Measurements from ENCODE around the gene MAPK11. TPM values are rescaled to one million over a fixed set of nuclear protein-coding genes. Genes with fewer than 3 reads are reported as not detected.

MAPK11 gene
- total RNA-seq, 1 donor from 2014 or later, result 3.4 TPM

DNA sequence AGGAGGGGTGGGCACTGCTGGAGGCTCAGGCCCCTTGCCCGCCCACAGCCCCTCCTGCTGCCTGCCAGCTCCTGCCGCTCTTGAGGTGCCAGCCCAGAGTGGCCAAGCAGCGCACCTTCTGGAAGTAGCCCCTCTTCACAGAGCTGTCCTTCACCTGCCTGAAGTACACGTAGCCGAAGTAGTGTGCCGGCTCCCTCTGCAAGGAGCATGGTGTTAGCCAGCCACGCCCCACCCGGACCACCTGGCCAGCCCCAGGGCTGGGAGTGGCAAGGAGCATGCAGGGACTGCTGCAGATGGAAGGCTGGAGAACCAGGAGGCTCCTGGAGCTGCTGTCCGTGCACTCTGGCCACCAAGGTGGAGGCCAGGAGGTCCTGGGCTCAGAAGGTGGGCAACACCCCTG lies 47.0 kb upstream of the MAPK11 start:
- Histone ChIP-seq H3K27me3 (ENCODE audit: control insufficient read depth, insufficient read depth, low read length) (peaks cover 1% of the 10 kb centered on the region), H3K36me3 (ENCODE audit: control insufficient read depth, insufficient read depth, low read length) (no peaks in the 10 kb centered on the region), H3K4me3 (ENCODE audit: low read depth, low read length) (no peak overlapping the region)
- DNase-seq (ENCODE audit: low read depth) (no peak), FAIRE-seq (no peak)
- TF ChIP-seq, protein P1, sequence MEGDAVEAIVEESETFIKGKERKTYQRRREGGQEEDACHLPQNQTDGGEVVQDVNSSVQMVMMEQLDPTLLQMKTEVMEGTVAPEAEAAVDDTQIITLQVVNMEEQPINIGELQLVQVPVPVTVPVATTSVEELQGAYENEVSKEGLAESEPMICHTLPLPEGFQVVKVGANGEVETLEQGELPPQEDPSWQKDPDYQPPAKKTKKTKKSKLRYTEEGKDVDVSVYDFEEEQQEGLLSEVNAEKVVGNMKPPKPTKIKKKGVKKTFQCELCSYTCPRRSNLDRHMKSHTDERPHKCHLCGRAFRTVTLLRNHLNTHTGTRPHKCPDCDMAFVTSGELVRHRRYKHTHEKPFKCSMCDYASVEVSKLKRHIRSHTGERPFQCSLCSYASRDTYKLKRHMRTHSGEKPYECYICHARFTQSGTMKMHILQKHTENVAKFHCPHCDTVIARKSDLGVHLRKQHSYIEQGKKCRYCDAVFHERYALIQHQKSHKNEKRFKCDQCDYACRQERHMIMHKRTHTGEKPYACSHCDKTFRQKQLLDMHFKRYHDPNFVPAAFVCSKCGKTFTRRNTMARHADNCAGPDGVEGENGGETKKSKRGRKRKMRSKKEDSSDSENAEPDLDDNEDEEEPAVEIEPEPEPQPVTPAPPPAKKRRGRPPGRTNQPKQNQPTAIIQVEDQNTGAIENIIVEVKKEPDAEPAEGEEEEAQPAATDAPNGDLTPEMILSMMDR (IDR thresholded peaks at IDR 0.05; ENCODE audit: insufficient read depth, low read length, severe bottlenecking), result no peak

DNA sequence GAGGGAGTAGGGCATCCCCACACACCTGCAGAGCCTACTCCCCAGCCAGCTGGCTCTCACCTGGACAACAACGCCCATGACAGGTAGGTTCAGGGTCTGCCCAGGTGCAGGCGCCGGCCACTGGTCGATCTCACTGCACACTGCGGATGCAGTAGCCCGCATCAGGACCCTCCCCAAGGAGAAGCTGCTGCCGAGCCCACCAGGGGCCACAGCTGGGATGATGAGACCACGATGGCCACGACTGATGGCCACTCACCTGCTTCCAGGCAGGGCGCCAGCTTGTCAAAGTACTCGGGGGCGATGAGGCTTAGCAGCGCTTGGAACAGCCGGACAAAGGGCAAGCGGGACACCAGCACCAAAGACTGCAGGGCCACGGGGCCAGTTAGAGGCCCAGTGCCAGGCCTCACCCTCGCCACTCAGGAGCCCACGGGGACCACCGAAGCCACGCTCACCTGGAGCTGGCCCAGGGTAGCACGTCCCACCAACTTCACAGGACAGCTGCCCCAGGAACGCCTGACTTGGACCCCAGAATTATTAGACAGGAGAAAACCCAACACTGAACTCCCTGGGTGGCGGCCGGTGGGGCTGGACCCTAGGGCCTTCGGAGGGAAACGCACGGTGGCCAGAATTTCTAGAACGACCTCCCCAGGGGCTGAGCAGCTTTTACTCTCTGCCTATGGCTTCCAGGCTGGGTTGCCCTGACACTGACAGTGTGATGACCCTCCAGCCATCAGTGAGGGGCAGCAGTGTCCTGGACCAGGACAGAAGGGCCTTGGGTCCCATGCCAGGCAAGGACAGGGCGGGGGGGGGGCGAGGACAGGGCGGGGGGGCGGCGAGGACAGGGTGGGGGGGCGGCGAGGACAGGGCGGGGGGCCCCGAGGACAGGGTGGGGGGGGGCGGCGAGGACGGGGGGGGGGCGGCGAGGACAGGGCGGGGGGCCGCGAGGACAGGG lies 46.2 kb upstream of the MAPK11 start:
- FAIRE-seq, result no peak
- TF ChIP-seq, protein P1 (IDR thresholded peaks at IDR 0.05; ENCODE audit: insufficient read depth, low read length, severe bottlenecking), result no peak

DNA sequence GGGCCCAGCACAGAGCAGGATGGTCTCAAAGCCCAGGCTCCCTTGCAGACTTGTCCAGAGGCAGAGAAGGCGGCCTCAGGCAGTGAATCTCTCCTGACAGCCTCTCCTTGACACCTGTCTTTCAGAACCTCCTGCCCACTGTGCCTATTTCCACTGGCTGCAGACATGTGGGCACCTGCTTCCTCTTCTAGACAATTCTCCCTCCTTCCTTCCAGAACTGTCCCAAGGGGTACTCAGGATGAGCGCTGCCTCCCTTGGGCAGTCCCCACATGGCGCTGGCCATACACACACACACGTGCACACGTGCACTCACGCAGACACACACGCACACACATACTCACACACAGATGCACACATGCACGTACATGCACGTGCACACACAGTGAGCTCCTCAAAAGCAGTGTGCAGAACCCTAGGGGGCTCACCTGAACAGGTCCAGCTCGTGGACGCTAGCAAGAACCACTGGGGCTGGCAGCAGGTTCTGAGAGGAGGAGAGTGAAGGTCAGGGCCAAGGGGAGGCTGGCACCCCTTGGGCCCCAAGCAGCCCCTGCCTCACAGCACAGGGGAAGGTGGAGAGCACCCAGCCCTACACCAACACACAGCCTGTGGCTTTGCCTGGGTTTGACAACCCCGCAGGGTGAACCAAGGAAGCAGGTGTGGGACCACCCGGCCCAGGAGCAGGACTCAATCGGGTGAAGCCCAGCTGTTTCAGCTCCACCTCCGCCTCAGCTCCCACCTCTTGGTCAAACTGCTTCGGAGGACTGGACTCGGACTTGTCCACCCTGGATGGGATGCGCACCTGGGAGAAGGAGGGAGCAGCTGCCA lies 45.3 kb upstream of the MAPK11 start:
- Histone ChIP-seq H3K4me3 (ENCODE audit: low read depth, low read length) (no peak overlapping the region), H3K36me3 (ENCODE audit: control insufficient read depth, insufficient read depth, low read length) (no peaks in the 10 kb centered on the region), H3K27me3 (ENCODE audit: control insufficient read depth, insufficient read depth, low read length) (peaks cover 1% of the 10 kb centered on the region)
- FAIRE-seq, result peak; percentile 23
- TF ChIP-seq, protein P1 (IDR thresholded peaks at IDR 0.05; ENCODE audit: insufficient read depth, low read length, severe bottlenecking), result no peak
- DNase-seq (ENCODE audit: low read depth), result no peak

More for the DNA sequence above, 46.2 kb upstream of the MAPK11 start:
- no peak overlapping the region for H3K4me3 ChIP-seq (ENCODE audit: low read depth, low read length)
- DNase-seq (ENCODE audit: low read depth), result no peak
- no peaks in the 10 kb centered on the region for H3K36me3 ChIP-seq (ENCODE audit: control insufficient read depth, insufficient read depth, low read length)
- H3K27me3 ChIP-seq (ENCODE audit: control insufficient read depth, insufficient read depth, low read length), result peaks cover 1% of the 10 kb centered on the region

DNA sequence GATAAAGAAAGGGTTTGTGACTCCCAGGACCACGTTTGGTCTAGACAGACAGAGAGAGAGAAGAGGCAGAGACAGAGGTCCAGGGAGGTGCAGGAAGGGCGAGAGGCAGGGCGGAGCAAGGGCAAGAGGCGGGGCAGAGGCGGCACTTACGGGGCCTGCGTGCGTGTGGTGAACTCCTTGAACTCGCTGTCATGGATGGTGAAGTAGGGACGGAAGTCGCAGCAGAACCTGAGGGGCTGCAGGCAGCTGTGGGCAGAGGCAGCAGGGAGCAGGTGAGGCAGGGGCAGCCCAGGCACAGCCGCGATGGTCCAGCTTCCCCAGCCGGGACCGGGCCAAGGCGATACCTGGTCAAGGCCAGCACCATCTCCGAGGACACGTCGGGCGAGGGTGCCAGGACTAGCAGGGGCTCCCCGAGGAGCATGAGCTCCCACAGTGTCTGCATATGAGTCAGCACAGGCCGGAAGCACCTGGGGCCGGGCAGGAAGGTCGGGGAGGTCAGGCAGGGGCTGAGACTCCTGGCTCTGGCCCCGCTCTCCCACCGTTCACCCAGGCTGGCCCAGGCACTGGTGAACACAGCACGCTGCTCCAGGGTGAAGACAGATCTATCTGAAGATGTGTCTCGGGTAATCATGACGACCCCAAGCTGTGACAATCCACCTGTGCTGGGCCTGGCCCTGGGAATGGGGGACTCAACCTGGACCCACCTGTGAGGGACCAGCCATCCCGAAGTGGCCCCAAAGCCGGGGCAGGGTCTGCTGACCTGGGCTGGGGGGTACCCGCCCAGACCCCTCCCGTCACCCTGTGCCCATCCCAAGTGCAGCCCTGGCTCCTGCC lies 44.5 kb upstream of the MAPK11 start:
- no peak for FAIRE-seq
- TF ChIP-seq, protein P1 (IDR thresholded peaks at IDR 0.05; ENCODE audit: insufficient read depth, low read length, severe bottlenecking), result no peak
- no peak overlapping the region for H3K4me3 ChIP-seq (ENCODE audit: low read depth, low read length)
- no peak for DNase-seq (ENCODE audit: low read depth)
- H3K27me3 ChIP-seq (ENCODE audit: control insufficient read depth, insufficient read depth, low read length), result peaks cover 1% of the 10 kb centered on the region
- no peaks in the 10 kb centered on the region for H3K36me3 ChIP-seq (ENCODE audit: control insufficient read depth, insufficient read depth, low read length)

DNA sequence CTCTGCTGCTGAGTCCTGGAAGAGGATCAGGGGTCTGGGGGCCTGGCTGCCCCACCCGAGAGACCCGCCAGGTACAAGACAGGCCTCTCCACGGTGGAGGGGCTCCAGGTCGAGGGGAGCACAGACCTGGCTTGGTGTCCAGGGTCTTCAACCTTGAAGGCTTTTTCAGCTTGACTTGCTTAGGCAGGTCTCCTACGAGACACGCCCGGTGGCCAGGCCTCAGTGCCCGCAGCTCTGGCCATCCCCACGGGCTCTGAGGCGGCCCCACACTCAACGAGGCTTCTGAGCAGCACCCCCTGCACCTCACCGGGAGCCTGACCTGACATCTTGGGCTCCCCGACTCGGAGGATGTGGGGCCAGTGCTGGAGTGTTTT lies 43.9 kb upstream of the MAPK11 start:
- TF ChIP-seq, protein P1 (IDR thresholded peaks at IDR 0.05; ENCODE audit: insufficient read depth, low read length, severe bottlenecking), result no peak
- H3K4me3 ChIP-seq (ENCODE audit: low read depth, low read length), result no peak overlapping the region
- no peak for DNase-seq (ENCODE audit: low read depth)

More for the DNA sequence above, 43.9 kb upstream of the MAPK11 start:
- no peak for FAIRE-seq
- Histone ChIP-seq H3K36me3 (ENCODE audit: control insufficient read depth, insufficient read depth, low read length) (no peaks in the 10 kb centered on the region), H3K27me3 (ENCODE audit: control insufficient read depth, insufficient read depth, low read length) (peaks cover 1% of the 10 kb centered on the region)

All from bronchial epithelial cell (primary cell).